Measurements from ENCODE around the gene LRP8.

Gene LRP8

GRCh38 chr1:53321366-53321765 lies 6.5 kb downstream of the LRP8 start:
- DNase-seq, result no peak

DNA sequence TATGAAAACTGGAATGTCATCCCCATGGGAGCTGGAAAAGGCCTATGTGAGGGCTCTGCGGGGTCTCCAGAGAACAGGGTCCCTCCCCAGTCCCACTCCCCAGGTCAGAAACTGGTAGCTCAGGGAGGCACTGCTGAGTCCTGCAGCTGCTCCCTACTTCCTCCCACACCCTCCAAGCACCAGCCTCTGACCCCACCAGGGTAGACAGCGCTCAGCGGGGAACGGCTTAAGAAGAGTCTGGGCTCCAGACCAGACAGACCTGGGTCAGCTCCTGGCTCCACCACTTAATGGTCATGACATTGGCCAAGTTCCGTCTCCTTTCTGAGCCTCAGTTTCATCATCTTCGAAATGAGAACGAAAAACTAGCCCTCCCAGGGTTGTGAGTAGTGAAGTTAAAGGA lies 7.2 kb downstream of the LRP8 start:
- no peak for DNase-seq

GRCh38 chr1:53319296-53320101 lies 8.4 kb downstream of the LRP8 start:
- no peak for DNase-seq

DNA sequence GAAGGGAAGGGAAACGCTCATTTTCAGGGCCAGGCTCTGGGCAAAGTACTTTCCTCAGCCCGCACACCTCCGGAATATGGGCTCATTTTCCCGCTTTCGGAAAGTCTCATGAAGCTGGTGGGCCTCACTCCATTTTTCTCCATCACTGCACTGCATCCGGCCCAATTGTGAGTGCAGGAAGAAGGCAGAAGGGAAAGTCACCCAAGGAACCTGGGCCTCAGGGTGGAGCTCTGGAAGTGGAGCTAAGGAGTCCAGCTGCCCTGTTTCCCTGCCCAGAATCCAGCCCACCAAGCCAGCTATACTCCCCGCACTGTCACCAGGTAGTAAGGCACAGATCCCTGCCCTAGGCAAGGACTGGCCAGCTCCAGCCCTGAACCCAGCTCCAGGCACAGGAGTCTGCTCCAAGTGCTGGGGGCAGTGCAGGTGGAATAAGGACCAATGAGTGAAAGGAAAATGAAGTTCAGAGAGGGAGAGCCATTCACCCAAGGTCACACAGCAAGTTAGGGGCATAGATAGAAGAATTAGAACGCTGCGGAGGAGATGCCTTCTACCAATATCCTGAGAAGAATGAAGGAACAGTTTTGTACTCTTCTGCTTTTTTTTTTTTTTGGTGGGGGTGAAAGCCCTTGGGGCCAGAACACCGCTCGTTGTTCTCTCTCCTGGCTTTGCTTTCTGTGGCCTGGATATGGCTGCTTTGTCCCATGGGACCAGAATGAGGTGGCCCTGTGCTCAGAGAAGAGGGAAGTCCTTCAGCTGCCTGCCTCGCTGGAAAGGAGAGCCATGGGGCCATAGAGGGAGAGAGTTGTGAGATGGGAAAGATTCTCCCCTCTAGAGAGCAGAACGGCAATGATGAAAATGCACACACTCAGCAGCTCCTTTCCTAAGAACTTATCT lies 10.0 kb downstream of the LRP8 start:
- no peak for DNase-seq

DNA sequence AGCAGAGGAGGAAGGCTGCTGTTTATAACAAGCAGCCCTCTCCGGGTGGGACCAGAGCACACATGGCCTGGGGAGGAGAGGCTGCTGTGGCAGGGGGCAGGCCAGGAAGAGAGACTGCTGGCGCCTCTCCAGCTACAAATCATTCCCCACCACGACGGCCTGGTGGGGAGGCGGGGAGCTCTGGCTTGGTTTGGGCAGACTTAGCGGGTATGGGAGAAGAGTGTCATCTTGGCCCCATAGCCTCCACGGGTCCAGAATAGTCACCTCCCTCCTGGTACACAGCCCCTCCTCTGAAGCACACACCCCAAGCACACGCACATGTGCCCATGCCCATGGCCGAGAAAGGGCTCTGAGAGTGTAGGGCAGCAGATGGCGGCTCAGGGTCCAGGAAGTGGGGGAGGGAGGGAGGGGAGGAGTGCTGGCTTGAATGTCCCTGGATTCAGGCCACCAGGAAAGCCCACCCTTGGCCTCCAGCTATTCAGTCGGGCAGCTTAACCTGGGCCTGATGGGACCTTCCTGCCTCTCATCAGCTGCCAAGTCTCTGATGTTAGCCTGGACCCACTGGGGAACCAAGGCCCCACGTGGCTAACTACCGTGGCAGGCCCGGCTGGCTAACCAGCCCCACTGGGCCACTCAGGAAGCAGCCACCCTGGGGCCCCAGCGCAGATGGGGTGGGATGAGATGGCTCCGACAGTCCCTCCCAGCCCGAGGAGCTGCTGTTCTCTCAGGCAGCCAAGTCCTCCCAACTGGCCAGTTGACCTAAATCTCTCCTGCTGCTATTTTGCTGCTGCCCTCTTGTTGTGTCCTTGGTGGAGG lies 10.9 kb downstream of the LRP8 start:
- peak; percentile 1 for DNase-seq

GRCh38 chr1:53316424-53316765 lies 11.5 kb downstream of the LRP8 start:
- DNase-seq, result no peak

GRCh38 chr1:53315456-53316423 lies 12.1 kb downstream of the LRP8 start:
- DNase-seq, result no peak

GRCh38 chr1:53315046-53315445 lies 12.8 kb downstream of the LRP8 start:
- DNase-seq, result no peak

GRCh38 chr1:53314606-53315005 lies 13.3 kb downstream of the LRP8 start:
- DNase-seq, result no peak

- no peak for DNase-seq
Measured at GRCh38 chr1:53314096-53314495, 13.8 kb downstream of the LRP8 start.

GRCh38 chr1:53313556-53313955 lies 14.3 kb downstream of the LRP8 start:
- DNase-seq, result no peak

DNA sequence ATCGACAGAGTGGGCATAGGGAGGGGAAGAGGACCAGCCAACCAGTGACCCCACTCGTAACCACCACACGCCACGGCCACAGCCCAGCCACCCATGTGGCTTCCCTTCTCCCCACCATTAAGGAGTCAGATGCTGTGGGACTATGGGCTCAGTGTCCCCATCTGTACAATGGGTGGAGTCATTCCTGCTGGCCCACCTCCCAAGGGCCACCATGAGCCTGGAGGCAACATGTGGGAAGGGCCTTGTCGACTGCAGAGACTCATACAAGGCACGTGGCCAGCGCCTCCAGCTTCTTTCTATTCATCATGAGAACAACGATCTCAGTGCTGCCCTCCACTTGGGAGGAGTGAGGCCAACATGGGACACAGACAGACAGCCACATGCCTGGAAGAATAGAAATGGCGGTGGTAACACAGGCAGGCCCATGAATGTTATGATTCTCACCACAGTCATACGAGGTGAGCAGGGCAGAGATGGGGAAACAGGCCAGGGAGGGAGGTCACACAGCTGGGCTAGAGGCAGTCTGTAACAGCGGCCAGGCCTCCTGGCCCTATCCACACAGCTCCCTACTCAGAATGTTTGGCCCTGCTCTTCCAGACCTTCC lies 16.1 kb downstream of the LRP8 start:
- no peak for DNase-seq

- DNase-seq, result no peak
Measured at GRCh38 chr1:53310847-53311681, 16.8 kb downstream of the LRP8 start.

DNA sequence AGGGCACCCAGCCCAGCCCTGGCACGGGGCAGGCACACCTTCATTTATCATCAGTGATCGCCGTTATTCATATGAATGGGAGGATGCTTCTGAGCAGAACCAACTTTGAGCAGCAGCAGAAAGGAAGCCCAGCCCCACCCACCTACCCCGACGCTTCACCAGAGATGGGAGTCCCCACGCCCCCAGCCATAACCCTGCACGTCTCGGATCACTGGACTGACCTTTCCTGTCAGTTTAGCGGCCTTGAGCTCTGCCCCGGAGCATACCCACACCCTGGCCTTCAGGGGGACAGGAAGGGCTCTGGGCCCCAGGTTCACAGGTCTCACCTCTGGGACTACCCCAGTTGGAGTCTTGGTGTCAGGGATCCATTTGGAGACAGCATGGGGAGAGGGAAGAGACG lies 18.1 kb downstream of the LRP8 start:
- DNase-seq, result no peak

GRCh38 chr1:53308506-53308905 lies 19.4 kb downstream of the LRP8 start:
- no peak for DNase-seq

DNA sequence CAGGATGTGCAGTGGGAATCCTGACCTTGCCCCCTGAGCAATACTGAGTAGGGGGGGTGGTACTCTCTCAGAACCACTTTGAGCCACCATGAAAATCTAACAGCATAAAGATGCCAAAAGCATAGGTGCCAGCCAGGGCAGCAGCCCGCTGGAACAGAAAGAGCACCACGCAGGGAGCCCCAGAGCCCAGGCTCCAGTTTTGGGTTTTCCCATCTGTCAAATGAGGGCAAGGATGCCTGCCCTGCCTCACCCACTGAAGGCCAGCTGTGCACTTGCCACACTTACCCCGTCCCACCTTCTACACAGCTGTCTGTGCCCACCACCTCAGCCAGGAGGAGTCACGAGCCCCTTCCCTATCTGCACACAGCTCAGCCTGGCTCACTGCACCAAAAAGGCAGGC lies 20.8 kb downstream of the LRP8 start:
- DNase-seq, result no peak

DNA sequence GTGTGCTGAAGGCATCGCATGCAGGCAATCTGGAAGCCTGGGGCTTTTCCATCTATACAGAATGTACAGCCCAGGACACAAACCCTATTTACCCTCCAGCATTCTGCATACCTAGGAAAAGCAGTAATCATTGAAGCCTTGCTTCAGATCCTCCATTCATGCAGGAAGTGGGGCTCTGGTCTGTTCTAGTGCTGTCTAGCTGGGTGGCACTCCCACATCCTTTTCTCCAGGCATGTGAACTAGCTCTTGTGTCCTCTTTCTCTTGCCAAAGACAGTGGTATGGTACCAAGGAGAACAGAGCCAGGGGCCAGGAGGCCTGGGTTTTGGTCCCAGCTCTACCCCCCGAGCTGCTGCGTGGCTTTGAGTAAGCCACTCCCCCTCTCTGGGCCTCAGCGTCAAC lies 21.7 kb downstream of the LRP8 start:
- no peak for DNase-seq

DNA sequence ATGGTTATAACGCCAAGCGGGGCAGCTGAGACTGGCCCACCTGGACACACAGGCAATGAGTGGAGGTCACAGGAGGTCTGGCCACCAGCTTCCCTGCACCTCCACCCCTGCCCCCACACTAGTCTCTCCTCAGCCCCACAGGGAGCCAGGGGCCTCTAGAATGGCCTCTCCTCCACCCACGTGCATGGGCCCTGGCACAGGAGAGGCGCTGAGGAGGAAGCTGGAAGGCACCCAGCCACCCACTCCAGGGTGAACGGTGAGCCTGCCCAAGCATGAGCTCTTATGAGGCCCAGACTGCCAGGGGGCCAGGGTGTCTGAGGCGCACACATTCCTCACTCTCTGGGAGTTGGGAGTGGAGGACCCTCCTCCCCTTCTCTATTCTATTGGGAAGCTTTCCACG lies 22.2 kb downstream of the LRP8 start:
- DNase-seq, result no peak

- DNase-seq, result no peak
Measured at GRCh38 chr1:53304527-53304926, 23.3 kb downstream of the LRP8 start.

DNA sequence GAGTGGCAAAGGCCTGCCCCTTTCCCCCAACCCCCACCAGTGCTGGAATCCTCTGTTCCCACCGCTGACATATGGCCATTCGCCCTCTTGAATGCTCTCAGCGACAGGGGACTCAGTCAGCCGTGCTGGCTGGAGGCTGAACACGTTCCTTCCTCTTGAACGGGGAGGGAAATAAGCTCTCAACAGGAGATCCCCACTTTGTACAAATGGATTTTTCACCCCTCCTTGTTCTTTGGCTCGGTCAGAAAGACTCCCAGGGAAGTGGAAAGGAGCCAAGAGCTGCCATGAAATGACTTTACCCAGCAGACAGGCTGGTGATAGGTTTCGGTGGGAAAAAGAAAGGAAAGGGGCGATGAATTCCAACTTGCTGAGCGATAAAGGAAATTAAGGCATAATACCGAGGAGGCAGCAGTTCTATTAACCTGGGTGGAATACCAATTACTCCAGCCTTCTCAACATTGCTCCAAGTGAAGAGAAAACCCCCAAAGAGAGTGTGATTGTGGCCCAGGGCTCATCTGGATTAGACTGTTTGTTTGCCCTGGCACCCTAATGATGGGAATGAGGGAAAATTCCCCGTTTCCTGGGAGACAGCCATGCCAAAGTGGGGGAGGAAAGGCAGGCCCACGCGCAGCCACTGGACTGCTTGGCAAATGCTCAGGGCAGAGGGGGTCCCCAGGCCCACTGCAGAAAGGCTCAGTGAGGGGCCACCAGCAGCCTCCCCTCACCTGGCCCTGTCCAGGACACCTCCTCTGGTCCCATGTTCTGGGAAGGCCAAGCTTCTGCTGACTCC lies 23.9 kb downstream of the LRP8 start:
- DNase-seq, result no peak

Data from NCI-H1105 (cell line).